HG03139 (cell line): ENCODE data around the gene EPHA8.

Experiments
- ATAC-seq: cut with Tn5 transposase; IDR thresholded peaks from one replicate; pipeline ENCODE4 v1.9.1; 2021; ENCODE audit not compliant: unreplicated experiment

EPHA8 gene

DNA sequence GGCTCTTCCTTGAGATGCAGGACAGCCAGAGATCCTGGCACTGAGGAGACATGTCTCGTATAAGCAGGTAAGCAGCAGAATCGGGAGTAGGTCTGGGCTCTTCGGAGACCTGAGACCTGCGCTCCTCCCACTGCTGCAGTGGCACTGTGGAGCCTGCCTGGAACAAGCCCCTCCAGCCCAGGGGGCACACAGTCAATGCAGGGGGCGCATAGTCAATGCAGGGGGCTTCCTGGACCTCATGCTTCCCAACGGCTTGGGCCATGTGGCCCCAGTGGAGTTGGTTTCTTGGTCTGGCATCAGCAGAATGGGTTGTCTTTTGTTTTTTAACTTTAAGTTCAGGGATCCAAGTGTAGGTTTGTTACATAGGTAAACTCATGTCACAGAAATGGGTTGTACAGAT lies 27.9 kb upstream of the EPHA8 start:
- ATAC-seq: no peak

DNA sequence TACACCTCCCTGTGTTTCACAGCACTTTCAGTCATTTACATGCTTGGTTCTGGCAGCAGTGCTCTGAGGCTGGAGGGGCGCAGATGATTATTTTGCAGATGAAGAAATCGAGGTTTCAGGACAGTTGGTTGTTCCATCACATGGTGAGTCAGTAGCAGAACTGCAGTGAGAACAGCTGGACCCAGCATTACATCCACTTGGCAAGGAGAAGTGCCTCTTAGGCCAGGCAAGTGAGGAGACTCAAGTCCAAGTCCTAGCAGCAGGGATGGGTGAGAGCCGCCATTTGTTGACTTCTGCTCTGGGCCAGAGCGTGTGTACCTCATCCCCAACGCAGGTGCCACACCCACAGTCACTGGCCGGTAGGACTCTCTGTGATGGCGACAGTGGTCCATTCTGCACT lies 26.8 kb upstream of the EPHA8 start:
- ATAC-seq: no peak

DNA sequence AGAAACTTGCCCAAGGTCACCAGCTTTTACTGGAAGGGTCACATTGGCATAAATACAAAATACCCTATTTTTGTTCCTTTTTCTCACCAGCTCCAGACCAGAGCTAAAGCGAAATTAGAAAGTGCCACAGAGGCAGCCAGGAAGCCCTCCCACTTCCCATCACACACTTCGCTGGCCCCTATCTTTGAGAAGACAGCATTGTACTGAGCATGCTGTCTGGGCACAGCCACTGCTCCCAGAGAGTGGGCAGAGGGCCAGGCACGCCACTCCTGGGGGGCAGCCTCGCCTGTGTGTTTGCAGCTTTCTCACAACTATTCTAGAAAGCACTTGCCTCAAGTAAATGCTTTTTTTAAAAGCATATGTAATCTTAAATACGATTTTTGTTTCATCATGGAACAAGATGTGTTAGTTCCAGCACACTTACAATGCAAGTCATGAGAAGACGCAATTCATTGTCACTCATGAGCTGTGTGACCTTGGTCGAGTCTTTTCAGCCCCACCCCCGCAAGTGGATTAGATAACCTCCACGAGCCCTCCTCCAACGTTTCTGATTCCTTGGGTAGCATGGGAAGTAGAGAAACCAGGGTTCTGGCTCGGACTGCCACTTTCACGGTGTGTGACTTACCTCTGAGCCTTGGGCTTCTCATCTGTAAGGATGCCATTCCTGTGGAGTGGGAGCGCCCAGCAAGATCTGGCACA lies 25.7 kb upstream of the EPHA8 start:
- ATAC-seq: no peak

DNA sequence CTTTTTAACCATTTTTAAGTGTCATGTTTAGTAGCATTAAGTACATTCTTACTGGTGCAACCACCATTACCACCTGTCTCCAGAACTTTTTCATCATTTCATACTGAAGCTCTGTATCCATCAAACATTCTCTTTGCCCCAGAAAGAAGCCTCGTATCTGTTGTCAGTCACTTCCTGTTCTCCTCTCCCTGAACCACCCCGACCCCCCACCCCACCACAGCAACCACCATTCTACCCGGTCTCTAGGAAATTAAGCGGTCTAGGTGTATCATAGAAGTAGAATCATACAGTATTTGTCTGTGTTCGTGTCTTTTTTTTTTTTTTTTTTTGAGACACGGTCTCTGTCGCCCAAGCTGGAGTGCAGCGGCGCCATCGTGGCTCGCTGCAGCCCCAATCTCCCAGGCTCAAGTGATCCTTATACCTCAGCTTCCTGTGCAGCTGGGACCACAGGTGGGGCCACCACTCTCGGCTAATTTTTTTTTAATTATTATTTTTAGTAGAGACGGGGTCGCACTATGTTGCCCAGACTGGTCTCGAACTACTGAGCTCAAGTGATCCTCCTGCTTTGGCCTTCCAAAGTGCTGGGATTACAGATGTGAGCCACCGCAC lies 23.7 kb upstream of the EPHA8 start:
- no peak for ATAC-seq

DNA sequence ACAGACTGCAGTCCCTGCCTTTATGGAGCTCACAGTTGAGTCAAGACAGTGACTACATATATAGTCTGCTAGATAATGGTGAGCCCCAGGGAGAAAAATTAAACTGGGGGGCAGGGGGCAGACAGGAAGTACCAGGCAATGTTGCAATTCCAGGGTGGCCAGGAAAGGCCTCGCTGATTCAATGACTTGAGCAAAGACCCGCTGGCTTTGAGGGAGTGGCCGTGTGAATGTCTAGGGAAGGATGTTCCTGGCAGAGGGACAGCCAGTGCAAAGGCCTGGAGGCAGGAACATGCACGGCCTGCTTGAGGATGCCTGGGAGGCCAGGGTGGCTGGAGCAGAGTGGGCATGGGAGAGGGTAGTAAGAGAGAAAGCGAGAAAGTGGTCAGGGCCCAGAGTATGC lies 23.0 kb upstream of the EPHA8 start:
- ATAC-seq: no peak

DNA sequence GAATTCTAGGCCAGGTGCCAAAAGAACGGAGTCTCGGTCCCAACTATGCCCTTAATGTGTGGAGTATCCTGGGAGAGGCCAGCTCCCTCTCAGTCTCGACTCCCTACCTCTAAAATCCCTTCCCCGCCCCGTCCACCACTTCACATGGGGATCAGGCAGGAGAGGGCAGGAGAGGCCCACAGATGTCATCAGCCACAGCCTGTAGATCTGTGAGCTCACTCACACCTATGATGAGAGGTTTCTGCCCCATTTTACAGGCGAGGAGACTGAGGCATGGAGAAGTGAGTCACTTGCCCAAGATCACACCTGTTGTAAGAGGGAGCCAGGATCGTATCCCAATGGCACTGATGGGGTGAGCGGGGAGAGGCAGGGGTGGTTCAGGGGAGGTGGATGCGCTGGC lies 20.4 kb upstream of the EPHA8 start:
- no peak for ATAC-seq

DNA sequence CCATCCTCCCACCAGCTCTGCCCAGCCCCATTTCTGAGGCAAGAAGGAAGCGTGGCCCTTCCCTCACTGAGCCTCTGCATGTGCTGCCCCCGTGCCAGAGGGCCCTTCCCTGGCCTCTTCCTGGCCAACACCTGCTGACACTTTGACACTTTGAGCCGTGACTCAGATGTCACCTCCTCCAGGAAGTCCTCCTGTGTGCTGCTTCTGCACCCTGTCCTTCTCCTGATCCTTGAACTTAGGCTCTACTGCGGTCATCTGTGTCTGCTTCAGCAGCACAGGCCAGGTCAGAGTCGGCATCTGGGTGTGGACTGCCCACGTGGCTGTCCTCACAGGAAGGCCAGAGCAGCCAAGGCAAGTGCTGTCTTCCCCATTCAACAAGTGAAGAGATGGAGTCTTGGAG lies 19.6 kb upstream of the EPHA8 start:
- no peak for ATAC-seq

DNA sequence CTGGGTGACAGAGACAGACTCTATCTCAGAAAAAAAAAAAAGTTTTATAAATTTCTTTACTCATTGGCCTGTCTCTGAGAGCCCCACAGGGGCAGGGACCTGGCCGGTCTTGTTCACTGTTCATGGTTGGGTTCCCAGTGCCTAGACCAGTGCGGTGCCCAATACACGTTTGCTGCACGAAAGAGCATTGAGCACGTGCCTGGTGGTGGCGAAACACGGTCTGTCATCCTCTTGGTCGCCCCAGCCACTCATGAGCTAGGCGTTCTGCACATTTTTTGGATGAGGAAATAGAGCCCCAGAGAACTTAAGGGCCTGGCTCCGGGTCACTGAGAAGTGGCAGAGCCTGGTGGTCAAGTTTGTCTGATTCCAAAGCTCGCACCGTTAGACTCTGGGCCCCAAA lies 18.7 kb upstream of the EPHA8 start:
- no peak for ATAC-seq

DNA sequence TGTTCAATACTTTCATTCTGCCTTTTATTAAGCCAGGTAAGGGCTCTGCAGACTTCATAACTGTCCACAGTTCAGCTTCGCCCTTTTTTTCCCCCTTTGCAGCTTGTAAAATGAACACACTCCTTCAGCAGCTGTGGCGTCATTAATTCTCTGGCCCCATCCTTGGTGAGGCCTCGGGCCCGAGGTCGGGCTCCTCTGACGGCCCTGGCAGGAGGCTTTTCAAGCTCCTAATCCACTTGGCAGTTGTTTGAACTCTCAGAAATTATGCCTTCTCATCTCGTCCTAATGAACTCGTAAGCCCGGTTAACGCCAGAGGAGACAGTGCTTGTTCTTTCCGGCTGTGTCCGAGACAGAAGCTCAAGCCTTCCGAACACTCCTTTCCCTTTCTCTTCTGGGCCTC lies 18.1 kb upstream of the EPHA8 start:
- ATAC-seq: no peak

DNA sequence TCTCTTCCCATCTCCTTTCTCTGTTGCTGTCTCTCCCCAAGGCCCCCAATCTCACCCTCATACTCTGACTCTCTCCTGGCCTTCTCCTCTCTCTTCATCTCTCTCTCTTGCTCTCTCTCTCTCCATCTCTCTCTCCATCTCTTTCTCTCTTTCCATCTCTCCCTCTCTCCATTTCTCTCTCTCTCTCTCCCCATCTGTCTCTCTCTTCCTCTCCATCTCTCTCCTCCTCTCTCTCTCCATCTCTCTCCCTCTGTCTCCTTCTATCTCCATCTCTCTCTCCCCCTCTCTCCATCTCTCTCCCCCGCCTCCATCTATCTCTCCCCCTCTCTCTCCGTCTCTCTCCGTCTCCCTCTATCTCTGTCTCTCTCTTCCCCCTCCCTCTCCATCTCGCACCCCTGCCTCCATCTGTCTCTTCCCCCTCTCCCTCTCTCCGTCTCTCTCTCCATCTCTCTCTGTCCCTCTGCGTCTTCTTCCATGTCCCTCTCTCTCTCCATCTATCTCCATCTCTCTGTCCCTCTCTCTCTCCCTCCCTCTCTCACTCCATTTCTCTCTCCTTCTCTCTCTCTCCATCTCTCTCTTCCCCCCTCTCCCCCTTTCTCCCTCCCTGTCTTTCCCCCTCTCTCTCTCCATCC lies 16.0 kb upstream of the EPHA8 start:
- ATAC-seq: no peak

DNA sequence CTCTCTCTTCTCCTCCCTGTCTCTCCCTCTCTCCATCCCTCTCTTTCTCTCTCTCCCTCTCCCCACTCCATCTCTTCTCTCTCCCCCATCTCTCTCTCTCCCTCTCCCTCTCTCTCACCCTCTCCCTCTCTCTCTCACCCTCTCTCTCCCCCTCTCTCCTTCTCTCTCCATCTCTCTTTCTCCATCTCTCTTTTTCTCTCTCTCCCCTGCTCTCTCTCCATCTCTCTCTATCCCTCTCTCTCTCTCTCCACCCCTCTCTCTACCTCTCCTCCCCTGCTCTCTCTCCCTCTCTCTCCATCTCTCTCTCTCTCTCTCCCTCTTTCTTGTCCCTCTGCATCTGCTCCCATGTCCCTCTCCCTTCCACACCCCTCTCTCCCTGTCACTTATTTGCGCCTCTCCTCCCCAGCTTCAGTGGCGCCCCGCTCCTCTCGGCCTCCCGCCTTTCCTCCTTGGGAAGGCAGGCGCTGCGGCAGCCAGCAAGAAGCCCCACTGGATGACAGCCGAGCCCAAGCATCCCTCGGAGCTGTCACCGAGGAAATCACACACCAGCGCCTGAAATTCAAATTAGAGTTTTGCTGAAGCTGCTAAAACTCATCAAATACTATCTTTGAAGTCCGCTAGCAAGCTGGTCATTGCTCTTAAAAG lies 15.3 kb upstream of the EPHA8 start:
- no peak for ATAC-seq

DNA sequence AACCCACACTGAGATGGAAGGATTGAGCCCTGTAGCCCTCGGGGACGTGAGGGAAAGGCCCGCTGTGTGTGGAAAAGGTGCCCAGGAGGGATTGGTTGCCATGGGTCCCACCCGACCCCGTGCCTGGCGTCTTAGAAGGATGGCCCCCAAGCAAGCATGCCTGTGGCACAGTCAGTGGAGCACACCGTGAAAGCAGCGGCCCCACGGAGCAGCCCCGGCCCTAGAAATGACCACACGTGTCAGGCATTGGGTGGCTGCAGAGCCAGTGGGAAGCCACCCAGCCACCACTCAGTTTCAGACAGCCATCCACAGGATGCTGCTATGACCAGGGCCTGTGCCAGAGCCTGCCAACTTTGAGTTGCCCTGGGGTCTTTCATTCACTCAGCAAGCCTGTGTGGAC lies 13.3 kb upstream of the EPHA8 start:
- no peak for ATAC-seq

DNA sequence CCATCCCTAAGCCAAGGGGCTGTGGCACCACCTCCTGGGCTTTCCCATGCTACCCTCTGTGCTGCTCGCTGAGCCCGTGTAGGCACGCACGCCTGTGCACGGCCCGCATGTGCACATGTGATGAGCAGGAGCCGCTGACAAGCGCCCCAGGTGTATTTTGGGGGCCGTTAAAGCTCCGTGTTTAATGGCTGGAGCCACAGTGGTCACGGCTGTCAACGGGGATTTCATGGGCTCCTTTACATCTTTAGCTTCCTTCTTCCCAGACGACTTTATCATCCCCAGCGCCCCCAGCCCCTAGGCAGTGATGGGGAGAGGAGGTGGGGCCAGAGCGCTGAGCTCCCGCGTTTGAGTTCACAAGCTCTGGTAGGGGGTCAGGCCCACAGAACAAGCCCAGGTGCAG lies 11.7 kb upstream of the EPHA8 start:
- no peak for ATAC-seq

DNA sequence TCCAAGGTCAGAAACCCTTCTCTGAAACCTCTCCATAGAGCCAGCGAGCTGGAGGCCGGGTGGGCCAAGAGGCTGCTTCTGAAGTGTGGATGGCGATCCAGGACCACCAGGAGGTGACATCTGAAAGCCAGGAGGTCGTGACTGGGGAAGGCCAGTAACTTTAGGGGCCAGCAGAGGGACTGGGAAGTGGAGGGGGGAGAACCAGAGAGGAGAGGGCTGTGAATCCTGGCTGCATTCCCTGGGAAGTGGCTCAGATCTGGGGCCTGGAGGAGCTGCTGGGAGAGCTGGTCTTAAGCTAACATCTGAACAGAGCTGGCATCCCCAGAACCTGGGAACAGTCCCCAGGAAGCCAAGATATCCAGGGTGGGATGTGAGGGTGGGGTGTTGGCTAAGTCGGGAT lies 11.3 kb upstream of the EPHA8 start:
- no peak for ATAC-seq

DNA sequence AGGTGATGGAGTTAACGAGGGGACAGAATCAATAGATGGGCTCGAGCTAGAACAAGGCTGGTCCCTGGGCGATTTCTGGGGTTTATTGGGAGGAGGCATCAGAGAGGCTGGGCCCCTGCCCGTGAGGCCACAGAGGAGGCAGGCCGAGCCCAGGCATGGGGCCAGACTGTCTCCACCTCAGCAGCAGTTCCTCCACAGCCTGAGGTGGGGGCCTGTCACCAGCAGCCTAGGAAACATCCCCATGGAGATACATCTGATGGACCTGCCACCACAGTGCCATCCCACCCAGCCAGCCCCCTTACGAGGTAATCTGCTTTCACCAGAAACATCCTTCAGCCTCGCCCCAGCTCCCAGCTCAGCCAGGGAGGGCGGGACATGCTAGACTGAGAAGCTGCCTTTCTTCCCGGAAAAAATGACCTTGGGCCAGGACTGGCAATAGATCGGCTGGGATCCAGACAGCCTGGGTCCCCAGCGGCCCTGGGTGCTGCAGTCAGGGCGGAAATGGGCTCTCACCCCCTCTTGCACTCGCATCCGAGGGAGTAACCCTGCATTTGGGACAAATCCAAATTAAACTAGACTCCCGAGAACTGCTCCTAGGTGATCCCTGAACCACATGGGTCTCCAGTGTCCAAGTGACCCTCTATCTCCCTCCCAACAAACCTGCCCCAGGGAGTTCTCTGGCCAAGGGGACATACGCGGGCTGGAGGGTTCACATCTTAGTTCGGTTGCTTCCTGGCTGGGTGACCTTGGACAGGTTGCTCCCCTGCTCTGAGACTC lies 10.0 kb upstream of the EPHA8 start:
- no peak for ATAC-seq

DNA sequence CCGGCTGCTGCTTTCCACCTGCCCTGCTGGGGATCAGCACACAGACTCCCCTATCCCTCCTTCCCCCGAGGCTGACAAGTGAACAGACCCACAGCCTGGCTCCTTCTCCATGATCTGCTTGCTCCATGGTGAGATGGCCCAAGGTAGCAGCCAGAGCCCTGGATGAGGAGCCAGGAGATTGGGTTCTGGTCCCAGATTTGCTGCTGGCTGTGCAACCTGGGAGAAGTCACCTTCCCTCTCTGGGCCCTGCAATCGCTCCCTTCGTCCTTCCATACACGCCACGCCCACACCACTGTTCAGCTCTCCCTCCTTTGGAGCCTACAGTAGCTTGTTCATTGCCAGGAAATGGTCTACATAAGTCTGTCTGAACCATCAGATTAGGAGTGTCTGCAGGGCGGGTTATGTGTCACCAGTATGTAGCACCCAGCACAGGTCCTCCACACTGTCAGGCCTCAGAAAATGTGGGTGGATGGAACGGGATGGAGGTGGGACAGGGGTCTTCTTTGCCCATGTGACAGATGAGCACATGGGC lies 9.2 kb upstream of the EPHA8 start:
- ATAC-seq: no peak

DNA sequence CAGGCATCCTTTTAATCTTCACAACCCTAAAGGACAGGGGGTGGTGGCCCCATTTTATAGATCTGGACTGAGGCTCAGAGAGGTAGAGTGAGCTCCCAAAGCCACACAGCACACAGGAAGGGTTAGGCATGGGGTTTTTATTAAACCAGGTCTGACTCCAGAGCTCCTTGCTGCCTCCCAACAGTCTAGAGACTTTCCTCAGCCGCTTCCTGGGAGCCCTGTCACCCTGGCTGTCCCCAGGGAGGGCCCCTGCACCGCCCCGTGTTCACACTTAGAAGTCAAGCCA lies 8.0 kb upstream of the EPHA8 start:
- ATAC-seq: no peak

DNA sequence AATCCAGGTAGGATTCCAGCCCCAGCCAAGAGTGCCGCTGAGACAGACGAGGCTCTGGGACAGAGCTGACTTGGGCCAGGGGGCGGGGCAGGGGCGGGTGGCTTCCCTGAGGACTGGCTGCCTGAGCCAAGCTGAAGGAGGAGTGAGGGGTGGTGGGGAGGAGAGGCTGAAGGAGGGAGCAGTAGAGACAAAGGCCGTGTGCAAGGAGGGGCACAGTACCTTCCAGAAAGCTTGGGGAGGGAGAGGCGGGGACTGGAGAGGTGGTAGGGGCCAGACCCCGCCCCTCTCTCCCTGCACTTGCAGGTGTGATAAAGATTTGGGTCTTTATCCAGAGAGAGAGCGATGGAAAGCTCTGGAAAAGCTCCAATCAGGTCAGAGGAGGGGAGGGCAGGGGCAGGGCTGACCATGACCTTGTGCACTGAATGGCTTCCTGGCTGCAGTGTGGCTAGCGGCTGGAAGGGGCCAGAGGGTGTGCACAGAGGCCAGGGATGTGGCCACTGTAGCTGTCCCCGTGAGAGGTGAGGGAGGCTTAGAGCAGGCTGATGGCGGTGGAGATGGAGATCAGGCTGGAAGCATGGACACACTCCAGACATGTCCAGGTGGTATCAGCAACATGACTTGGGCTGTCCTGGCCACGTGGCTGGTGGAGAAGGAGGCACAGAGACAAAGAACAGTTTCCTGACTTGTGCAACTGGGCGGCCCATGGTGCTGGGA lies 6.7 kb upstream of the EPHA8 start:
- ATAC-seq: no peak

DNA sequence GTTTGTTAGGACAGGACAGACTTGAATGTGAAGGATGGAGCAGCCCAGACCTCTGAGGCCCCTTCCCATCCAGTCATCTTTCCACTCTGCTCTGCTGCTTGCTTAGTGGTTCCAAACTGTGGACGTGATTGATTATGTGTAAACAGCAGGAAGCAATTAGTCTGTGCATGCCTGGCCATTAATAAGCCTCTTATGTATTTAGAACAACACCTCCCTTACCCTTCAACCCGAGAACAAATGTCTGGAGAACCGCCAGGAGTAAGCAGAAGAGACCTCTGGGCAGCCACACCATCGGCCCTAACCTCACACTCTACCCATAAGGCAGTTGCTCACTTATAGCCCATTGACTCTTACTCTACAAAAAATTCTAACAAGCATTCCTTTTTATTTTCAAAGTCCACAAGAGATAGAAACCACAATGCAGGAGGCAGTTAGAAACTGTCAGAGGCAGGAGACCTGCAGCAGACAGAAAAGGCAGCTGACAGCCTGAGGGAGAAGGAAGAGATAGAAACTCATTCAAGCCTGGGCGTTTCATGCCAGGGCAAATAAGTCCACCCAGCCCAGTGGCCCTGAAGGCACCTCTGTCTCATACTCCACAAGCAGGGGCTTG lies 5.8 kb upstream of the EPHA8 start:
- no peak for ATAC-seq
